Stimulated activated naive CD8-positive, alpha-beta T cell treated with anti-CD3 and anti-CD28 coated beads, Interleukin-15, Interleukin-2, amounts not matched to agents 100 U/mL and 50 U/mL, for 24 hours (primary cell): Measurements from ENCODE around the gene ENGASE.

Experiments used
- ATAC-seq: fragments of 150-1000 bp; cut with Tn5 transposase; one replicate; pipeline ENCODE4 v1.10.0; 2021
- DNase-seq: peaks from one replicate; pipeline ENCODE4 v3.0.0; 2021

ENGASE gene

DNA sequence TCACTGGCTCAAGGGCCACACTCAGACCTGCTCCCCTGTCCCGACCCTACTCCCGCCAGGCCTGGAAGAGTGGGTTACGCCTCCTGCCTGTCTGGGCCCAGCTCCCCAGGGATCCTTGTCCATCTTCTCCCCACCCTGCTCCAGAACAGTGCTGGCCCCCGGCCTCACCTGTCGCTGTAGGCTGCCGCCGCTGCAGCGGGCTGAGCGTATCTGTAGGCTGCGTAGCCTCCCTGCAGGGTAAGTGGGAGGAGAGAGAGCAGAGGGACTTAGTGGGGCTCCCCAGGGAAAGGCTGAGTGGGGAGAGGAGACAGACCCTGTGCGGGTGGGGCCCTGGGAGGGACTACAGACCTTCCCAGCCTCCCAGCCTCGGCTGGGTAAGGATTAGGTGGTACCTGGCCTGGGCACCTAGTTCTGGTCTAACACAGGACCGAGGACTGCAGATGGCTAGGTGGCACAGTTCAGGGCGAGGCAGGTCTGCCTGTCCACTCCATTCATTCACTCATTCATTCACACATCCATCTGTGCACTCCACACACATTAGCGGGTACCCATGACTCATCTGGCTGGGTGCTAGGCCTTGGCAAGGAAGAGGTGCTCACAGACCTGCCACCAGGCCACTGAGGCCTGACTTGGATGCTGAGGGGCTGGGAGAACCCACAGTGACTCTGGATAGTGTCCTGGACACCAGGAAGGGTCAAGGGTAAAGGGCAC lies 20.9 kb downstream of the ENGASE start:
- ATAC-seq (no peak), DNase-seq (no peak)

DNA sequence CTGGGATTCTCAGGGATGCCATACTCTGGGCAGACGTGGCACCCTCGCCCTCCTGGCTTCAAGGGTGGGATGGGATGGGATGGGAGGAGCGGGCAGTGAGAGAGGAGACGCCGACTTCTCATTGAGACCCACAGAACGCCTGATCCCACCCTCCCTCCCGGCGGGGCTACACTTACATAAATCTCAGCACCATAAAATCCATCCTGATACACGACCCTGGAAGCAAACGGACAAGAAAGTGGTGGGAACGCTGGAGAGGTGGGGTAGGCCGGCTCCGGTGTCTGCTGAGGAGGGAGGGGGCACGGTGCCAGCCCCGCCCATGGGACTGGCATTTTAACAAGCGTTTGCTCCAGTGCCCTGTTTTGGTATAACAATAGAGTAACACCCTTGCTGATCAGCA lies 21.9 kb downstream of the ENGASE start:
- no peak for DNase-seq
- no peak for ATAC-seq

DNA sequence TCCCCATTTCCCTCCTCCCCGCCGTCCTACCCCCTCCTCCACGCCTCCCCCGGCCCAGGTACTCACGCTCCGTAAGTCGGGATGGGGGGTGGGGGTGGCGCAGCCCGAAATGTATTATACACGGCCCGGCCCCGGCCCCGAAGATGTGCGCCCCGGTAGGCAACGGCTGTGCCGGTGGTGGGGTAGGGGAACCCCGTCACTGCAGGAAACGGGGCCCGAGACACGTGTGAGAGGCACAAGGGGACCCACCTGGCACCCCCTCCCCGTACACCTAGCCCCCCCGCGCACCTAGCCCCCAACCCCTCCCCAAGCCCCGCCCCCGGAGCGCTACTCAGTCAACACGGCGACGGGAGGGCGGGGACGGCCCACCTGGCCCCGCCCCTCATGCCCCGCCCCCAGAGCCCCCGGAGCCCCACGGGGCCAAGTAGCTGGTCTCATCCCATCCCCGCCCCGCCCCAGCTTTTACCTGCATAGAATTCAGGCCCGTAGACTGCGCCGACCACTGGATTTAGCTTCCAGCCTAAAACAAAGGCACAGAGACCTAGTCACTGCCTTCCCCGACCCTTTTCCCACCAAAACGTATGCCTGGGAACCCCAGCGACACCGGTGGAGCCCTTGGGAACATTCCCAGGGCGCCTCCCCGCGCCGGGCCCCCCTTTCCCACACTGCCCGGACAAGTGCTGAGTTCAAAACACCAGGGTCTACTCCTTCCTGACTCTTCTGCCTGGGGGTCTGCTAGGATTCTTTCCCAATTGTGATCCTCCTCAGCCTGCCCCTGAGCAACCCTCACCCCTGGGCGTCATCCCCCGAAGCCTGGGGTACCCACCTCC lies 22.8 kb downstream of the ENGASE start:
- DNase-seq (no peak), ATAC-seq (no peak)

DNA sequence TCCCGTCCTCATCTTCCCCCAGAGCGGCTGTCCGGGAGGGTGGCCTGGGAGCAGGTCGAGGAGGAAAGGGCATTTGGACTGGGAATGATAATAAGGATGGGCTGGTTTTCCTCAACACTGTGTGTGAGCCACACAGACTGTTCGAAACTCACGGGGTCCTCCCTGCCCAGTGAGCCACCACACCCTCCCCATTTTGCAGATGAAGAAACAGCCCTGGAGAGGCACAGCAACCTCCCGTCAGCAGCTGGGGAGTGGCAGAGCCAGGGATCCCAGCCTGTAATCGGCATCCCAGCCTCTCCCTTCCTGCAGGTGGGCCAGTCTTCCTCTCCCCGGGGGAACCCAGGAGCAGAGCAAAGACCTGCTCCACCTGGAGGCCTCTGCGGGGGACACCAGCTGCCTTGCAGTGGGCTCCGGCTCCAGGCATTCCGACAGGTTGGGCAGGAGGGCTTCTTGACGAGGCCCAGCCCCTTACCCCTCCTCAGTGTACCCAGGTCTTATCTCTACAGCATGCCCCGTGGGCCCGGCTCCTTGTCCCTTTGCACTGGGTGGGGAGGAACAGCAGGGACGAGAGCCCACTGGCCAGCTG lies 23.8 kb downstream of the ENGASE start:
- ATAC-seq (no peak), DNase-seq (no peak)

DNA sequence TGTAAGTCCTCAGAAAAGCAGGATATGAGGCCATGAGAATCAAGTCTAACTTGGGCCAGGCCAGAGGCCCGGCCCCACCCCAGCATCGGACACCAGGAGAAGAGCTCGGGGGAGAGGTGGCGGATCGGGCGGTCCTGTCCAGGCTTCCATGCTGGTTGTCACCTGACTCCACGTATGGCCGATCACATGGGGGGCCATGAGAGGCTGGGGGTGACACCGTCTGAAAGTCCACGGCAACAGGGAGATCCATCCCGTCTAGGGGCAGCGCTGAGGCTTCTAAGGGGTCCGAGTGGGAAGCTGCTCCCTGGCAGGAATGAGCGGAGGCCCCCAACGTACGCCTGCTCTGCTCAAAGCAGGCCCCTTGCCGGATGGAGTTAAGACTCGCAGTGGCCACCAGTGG lies 25.8 kb downstream of the ENGASE start:
- ATAC-seq (no peak), DNase-seq (no peak)

DNA sequence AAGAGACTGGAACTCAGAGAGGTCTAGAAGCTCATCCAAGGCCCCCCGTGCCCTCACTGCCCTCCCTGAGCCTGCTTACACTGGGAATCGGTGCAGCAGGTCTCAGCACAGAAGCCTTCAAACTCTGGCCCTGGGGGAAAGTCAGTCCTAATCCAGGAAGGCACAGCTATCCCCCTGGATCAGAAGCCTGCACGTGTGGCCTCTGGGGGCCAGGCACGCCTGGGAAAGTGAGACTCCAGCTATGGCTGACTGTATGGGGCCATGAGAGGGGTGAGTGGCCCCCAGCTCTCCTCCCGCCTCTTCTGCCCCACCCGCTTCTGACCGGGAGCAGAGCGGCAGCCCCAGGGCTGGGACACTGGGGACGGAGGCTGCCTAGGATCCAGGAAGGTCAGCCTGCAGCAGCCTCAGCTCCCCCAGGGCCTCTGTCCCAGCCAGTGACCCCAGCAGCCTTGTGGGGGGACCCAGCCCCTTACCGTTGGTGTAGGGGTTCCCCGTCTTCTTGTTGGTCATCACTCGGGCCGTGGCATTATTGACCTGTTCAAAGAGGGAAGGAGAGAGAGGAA lies 26.6 kb downstream of the ENGASE start:
- DNase-seq = no peak
- no peak for ATAC-seq

DNA sequence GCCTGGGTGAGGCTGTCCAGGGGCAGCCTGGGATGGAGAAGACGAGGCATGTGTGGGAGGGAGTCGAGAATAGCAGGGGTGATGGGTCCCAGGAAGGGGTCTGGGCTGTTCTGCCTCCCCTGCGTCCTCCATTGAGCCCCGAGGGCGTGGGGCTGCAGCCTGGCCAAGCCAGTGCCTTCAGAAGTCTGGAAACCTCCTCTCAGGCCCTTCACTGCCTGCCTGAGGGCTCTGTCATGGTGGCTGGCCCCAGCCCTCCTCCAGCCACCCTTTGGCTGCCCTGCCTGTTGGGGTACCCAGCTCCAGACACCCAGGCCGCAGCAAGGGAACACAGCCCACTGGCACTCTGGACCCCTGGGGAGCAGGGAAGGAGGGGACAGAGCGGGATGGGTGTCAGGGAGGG lies 27.6 kb downstream of the ENGASE start:
- ATAC-seq = no peak
- DNase-seq = no peak

DNA sequence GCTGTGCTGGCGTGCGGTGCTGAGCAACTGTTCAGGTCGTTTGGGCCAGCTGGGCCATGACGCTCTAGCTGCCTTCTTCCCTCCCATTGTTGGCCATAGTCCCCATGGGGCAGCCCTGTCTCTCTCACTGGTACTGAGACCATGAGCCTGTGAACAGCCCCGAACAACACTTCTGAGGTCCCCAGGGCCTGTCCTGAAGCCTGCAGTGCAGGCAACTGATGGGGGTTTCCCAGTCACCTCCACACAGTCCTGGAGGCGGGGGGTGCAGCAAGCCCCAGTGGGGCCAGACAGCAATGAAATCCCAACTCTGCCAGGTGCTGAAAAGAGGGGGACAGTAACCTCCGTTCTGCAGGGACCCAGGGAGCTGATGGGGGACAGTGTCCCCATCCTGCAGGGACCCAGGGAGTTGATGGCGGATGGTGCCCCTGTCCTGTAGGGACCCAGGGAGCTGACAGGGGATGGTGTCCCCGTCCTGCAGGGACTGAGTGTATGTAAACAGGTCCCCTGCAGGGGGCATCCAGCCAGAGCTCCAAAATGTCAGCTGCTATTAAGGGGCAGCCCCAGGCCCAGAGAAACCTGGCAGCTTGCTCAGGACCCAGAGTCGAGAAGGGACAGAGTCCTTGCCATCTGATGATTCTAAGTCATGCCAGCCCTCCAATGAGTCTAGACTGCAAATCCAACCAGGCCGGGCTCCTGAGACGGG lies 30.4 kb downstream of the ENGASE start:
- DNase-seq (no peak), ATAC-seq (no peak)

DNA sequence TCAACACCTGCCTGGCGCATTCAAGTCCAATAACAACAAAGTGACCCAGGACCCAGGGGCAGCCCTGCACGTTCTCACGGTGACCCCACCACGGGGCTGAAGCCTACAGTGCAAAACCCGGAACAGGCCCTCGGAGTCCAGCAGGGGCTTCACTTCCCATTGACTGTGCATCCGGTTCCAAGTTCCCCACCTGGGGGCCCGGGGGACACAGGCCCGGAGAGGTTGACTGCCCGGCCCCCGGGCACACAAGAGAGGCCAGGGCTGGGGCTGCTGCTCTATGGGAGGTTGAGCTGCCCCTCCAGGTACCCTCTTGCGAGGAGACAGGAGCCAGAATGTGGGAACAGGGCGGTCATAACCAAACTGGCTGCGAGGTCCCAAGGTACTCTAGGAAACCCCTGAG lies 31.3 kb downstream of the ENGASE start:
- no peak for DNase-seq
- no peak for ATAC-seq

DNA sequence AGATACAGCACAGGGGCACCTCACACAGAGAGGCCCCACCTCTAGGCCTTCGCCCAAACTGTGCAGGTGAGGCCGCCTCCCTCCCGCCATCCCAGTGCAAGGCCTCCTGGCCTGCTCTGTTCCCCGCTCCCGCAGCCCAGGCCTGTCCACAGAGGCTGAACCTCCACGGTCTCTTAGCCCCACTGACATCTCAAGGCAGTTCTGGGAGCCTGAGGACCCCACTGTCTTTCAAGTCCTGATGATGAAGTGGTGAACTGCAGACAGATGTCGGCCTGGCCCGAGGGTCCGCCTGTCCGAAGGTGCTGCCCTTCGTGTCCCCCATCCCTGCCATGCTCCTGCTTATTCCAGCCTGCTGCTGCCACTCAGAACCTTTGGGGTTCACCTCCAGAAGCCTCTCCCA lies 32.3 kb downstream of the ENGASE start:
- DNase-seq (no peak), ATAC-seq (no peak)

DNA sequence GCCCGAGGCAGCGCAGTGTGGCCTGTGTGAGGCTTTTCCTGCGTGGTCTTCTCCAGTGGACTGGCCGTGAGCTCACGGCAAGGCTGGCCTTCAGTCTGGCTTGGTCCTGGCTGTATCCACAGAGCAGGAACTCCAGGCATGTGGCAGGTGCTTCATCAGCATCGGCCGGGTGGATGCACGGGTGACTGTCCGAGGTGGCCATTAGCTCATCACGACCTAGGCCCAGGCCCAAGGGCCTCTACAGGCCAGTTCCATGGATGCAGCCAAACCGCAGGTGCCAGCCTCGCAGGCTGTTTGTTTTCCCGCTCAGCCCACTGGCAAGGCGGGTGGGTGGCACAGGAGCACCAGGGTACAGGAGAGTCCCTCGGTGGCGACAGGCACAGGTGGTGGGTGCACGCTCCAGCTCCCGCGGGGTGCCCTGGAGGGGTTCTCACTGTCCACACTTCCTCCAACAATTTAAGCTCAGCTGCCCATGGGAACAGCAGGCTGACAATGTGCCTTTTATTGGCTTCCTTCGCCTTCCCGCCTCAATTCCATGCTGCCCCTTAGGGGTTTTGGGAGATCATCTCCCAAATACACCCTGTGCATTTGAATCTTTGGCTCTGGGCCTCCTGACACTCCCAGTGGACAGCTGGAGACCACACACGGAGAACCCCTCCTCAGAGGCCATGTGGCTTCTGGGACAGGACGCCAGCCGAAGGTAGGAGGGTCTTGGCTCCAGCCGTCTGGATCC lies 33.0 kb downstream of the ENGASE start:
- DNase-seq (no peak), ATAC-seq (no peak)

DNA sequence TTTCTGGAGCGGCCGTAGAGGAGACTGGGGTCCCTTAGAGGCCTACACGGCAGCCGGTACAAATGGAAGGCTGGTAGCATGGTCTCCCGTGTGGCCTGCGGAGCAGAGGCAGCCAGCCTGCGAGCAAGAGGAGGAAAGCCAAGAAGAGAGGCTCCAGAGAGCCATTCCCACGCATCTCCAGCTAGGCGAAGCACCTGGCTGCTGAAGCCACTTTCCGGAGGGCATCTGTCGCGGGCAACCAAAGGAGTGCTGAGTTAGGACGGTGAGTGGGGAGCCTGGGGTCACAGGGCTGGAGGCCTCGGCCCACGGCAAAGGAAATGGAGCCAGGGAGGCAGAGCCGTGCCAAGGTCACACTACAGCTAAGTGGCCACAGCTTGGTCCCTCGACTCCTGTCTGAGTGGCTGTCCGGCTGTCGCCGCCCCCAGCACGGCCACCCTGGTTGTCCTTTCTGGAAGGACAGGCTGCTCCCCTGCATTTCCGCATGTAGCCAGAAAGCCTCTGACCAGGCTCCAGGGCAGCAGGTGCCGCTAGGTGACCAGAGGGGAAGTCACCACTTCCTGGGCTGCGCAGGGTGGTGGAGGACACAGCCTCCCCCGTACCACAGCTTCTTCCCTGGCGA lies 33.7 kb downstream of the ENGASE start:
- ATAC-seq (no peak), DNase-seq (no peak)

DNA sequence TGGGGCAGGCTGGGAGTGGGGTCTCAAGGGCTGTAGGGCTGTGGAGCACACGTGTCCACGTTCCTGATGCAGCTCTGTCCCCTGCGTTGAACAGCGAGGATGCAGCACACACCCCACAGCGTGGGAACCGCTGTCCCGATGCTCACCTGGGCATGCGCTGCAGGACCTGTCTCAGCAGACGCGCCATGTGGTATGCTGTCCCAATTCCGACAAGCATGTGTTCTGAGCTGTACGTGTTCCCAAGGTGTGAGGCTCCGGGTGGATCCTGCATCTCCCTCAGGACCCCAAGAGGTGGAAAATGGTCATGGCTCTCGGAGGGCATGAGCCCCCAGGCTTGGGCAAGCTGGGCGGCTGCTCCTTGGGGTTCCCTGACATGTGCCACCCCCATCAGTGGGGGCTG lies 34.2 kb downstream of the ENGASE start:
- ATAC-seq = no peak
- no peak for DNase-seq

DNA sequence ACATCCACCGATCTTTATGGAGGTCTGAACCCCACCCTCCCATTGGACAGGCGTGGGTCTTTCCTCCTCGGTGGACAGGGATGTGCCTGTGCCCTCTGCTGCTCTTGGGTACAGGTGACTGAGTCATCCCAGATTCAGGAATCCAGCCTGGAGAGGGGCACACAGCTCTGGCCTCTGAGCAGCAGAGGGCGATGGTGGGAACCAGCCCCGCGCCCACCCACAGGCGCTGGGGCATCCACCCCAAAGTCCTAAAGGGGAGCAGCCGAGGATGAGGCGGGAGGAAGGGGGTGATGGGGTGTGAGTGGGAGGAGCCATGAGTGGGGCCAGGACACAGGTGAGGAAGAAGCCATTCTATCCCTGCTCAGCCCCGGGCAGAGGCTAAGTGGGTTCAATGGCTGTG lies 35.0 kb downstream of the ENGASE start:
- no peak for ATAC-seq
- DNase-seq = no peak

DNA sequence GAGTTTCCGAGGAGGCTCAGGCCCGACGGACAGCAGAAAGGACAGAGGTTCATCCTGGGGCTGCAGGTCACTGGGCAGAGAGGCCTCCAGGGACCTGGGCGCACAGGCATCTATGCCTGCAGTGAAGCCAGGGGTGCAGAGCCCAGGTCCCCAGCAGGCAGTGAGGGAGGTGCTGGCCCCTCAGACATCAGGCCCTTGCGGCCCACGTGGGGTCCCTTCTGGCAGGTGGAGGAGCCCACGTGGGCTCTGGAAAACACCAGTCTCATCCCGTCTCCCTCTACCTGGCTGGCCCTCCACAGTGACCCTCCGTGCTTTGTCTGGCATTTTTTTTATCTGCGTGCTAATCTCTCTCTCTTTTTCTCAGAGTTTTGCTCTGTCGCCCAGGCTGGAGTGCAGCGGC lies 36.5 kb downstream of the ENGASE start:
- DNase-seq (no peak), ATAC-seq (no peak)

DNA sequence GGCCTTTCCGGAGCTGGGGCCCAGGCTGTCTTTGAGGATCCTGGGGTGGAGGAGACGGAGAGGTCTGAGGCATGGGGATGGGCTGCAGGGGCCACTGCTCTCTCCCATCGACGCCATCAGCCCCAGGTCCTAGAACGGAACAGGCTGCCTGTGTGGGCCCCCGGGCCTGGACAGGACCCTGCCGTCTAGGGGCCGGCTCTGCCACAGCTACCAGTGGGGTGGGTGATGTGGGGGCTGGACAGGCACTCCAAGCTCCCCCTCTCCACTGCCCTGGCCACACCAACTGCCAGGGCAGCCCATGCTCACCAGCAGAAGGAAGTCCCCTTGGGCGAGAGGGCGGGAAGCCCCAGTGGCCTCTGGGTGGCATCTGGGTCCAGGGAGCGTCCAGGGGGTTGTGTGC lies 37.8 kb downstream of the ENGASE start:
- no peak for ATAC-seq
- DNase-seq = no peak

DNA sequence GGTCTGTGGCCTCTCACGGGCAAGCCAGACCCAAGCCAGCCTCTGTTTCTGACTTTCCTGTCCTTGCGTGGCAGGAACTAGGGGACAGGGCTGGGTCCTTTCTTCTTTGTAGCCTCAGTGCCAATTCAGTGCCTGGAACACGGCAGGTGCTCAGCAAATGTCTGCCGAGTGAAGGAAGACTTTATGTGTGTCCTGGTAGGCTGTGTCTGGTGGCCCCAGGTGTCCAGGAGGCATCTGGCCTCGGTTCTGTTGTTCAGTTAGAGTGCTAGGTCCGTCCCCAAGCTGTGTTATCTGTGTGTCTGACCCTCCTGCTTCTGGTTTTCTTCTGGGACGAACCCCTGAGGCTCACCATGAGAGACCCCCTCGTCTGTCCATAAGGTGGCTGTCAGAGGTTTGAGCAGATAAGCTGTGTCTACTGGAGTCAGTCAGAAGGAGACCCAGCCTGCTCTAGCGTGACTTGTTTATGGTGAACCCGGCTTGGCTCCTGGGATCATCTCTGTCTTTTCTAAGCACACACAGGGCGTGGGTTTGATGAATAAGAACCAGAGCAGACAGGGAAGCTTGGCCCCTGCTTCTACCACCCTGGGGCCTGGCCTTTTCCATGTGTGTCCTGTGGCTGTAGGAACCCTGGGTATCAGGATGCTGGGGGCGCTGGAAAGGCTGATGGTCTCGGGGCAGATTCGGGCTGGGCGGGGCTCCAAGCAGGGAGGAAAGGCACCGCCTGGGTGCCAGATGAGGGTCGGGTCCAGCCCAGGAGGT lies 39.3 kb downstream of the ENGASE start:
- DNase-seq (no peak), ATAC-seq (no peak)

DNA sequence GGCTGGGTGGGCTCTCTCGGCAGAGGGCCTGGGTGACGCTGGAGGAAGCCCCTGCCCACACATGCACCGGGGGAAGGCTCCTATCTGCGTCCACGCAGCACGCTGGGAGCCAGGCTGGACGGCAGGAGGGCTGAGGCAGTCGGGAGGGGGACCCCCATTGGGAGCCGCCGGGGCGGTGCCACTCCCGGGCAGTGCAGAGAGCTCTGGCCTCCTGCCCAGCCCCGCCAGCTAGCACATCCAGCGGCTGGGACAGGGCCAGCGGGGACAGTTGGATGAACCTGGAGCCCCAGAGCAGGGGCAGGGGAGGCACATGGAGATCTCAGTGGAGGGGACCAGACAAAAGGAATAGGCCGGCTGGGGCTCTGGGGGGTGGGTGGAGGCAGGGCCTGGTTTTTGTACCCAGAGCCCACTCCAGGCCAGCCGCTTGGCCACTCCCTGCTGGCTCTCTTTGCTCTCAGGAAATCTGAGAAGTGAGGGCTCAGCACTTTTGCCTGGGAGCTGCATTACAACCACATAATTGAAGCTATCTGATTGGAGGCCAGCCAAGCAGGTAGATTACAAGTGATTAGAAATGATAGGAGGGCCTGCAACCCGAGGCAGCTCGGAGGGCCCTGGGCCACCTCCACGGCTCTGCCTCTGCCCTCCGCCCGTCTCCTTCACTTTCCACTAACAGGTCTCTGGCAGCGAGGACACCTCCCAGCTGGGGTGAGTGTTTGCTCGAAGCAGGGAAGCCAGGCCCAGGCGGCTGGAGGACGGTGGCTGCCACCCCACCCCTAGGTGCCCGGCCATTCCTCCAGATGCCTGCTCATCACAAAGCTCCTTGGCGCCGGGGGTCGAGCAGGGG lies 40.1 kb downstream of the ENGASE start:
- ATAC-seq = no peak
- DNase-seq = no peak

DNA sequence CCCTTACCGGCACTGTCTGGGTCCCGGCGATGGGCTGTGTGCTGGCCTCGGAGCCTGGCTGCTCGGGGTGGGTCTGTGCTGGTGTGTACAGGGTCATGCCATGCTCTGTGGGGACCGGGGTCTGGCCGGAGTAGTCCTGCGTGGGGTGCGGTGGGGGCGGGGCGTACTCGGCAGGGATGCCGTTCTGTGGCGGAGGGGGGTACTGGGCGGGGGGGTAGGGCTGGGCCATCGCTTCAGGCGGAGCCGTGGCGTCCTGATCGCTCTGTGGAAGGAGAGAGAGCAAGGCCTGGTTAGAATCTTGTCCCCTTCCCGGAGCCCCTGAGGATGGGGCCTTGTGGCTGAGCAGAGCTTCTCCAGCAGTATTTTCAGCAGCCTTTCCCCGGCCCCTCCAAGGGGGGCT lies 40.9 kb downstream of the ENGASE start:
- DNase-seq = no peak
- ATAC-seq = no peak
